Ishikawa (cell line): ENCODE measurements around the gene ARFGEF3.

Experiments
- CEBPB ChIP-seq: IDR thresholded peaks from 2 replicates; pipeline ENCODE4 v1.6.1; 2012
- CREB1 ChIP-seq: IDR thresholded peaks from 2 replicates; pipeline ENCODE4 v1.6.1; 2012; ENCODE audit warnings: low read depth
- EGR1 ChIP-seq: IDR thresholded peaks from 2 replicates; pipeline ENCODE4 v1.6.1; 2012
- EP300 ChIP-seq: IDR thresholded peaks from 2 replicates; pipeline ENCODE4 v1.6.1; 2012; ENCODE audit warnings: borderline replicate concordance
- FOXM1 ChIP-seq: IDR thresholded peaks from 2 replicates; pipeline ENCODE4 v1.6.1; 2012; ENCODE audit warnings: low read depth, borderline replicate concordance
- NFIC ChIP-seq: IDR thresholded peaks from 2 replicates; pipeline ENCODE4 v1.6.1; 2012
- RAD21 ChIP-seq: IDR thresholded peaks from 2 replicates; pipeline ENCODE4 v1.6.1; 2012; ENCODE audit warnings: low read depth
- TAF1 ChIP-seq: IDR thresholded peaks from 2 replicates; pipeline ENCODE4 v1.6.1; 2012; ENCODE audit warnings: low read depth, mild to moderate bottlenecking
- TCF12 ChIP-seq: IDR thresholded peaks from 2 replicates; pipeline ENCODE4 v1.6.1; 2012; ENCODE audit warnings: low read depth
- TEAD4 ChIP-seq: IDR thresholded peaks from 2 replicates; pipeline ENCODE4 v1.6.1; 2012
- YY1 ChIP-seq: IDR thresholded peaks from 2 replicates; pipeline ENCODE4 v1.6.1; 2012; ENCODE audit warnings: low read depth
- ZBTB7A ChIP-seq: IDR thresholded peaks from 2 replicates; pipeline ENCODE4 v1.6.1; 2012; ENCODE audit warnings: low read depth
- TF ChIP-seq, protein P1 (sequence below): IDR thresholded peaks from 2 replicates; pipeline ENCODE4 v1.6.1; 2012; ENCODE audit warnings: low read depth, mild to moderate bottlenecking
- TF ChIP-seq, protein P2 (sequence below): IDR thresholded peaks from 2 replicates; pipeline ENCODE4 v1.6.1; 2012
- TF ChIP-seq, protein P3 (sequence below): IDR thresholded peaks from 2 replicates; pipeline ENCODE4 v1.6.1; 2012

The ARFGEF3 gene

DNA sequence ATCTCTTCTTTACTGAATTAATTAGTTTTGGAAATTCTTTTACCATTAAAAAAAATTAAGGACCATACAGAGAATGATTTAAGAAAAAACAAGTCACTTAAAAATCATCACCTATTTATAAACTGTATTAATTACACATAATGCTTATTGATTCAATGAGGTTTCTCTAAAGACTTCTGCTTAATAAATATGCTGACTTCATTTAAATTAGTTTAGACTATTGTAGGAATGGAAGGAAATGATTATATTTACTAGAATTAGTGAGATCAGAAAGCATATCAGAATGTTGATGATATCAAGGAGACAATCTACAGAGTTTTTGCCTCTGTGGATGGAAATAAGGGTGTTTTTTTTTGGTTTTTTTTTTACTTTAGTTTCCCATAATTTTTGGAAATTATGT is 181.4 kb downstream of the ARFGEF3 start:
- TF ChIP-seq EGR1 (no peak), EP300 (no peak), CREB1 (no peak), TCF12 (no peak), NFIC (no peak), CEBPB (no peak), TEAD4 (no peak), TAF1 (no peak), ZBTB7A (no peak), RAD21 (no peak)
- TF ChIP-seq, protein P1, sequence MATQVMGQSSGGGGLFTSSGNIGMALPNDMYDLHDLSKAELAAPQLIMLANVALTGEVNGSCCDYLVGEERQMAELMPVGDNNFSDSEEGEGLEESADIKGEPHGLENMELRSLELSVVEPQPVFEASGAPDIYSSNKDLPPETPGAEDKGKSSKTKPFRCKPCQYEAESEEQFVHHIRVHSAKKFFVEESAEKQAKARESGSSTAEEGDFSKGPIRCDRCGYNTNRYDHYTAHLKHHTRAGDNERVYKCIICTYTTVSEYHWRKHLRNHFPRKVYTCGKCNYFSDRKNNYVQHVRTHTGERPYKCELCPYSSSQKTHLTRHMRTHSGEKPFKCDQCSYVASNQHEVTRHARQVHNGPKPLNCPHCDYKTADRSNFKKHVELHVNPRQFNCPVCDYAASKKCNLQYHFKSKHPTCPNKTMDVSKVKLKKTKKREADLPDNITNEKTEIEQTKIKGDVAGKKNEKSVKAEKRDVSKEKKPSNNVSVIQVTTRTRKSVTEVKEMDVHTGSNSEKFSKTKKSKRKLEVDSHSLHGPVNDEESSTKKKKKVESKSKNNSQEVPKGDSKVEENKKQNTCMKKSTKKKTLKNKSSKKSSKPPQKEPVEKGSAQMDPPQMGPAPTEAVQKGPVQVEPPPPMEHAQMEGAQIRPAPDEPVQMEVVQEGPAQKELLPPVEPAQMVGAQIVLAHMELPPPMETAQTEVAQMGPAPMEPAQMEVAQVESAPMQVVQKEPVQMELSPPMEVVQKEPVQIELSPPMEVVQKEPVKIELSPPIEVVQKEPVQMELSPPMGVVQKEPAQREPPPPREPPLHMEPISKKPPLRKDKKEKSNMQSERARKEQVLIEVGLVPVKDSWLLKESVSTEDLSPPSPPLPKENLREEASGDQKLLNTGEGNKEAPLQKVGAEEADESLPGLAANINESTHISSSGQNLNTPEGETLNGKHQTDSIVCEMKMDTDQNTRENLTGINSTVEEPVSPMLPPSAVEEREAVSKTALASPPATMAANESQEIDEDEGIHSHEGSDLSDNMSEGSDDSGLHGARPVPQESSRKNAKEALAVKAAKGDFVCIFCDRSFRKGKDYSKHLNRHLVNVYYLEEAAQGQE, result no peak
- TF ChIP-seq, protein P2, sequence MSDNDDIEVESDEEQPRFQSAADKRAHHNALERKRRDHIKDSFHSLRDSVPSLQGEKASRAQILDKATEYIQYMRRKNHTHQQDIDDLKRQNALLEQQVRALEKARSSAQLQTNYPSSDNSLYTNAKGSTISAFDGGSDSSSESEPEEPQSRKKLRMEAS, result no peak
- TF ChIP-seq, protein P3, sequence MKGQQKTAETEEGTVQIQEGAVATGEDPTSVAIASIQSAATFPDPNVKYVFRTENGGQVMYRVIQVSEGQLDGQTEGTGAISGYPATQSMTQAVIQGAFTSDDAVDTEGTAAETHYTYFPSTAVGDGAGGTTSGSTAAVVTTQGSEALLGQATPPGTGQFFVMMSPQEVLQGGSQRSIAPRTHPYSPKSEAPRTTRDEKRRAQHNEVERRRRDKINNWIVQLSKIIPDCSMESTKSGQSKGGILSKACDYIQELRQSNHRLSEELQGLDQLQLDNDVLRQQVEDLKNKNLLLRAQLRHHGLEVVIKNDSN, result no peak

DNA sequence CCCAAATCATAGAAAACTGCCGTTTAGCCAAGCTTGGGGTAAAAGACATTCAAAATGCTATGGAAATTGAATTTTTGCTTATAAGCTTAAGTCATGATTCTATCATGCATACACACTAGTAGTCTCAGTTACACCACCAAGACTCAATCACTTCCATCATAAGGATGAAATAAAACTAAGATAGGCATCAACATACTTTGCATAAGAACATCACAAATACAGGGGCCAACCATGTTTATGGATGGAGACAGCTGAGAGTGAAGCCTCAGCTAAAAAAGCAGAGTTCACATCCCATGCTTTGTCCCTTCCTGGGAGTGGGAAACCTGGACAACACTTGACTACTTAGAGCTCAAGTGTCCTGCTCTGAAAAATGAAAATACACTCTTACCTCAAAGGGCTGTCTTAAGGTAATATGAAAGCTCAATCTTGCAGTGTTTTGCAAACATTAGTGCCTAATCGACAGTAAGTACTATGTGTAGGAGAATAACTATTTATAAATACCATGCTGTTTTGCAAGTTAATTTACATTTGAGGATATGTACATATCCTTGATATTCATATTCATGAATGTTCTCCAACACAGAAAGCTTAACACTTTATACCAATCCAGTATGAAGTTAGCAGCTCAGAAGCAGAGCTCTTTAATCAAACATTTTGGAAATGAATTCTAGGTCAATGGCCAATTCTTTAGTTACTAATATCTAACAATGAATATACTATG is 184.0 kb downstream of the ARFGEF3 start:
- TF ChIP-seq TEAD4 (no peak), CREB1 (no peak), CEBPB (no peak), EP300 (no peak), FOXM1 (no peak), ZBTB7A (no peak)
- TF ChIP-seq, protein P3, result no peak
- TF ChIP-seq, protein P1, result no peak

DNA sequence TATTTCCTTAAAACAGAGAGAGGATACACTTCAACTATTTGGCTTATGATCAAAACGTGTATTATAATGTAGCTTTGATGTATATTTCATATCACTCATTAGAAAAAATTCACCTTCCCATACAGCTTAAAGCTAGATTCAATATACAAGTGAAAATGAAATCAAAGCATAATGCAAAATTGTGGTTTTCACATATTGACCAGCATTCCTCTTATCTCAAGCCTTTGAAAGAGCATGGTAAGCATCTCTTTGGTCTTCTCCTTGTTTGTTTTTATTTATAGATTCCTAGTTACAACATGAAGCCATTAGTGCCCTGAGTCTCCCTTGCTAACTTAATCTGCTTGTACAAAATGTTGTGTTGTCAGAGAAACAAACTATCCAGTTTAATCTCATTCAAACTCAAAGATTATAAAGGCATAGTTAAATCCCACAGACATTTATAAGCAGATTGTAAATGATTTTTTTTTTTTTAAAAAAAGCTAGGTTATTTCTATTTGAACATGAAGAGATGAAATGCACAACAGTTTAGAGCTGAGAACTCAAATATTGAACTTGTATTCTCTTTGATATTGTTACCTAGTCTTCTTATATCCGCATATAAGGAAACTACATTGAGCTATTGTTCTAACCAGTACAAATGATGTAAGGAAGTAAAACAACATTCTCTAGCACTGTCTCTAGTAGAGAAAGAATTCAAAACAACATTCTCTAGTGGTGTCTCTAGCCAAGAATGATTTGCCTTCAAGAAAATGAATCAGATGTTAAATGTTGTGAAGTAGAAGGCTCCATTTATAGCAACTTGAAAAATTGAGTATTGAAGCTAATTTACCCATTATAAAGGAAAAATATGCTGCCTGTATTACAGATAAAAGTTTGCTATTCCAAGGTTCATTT is 184.8 kb downstream of the ARFGEF3 start:
- TF ChIP-seq EGR1 (no peak), CEBPB (no peak), TCF12 (no peak)

DNA sequence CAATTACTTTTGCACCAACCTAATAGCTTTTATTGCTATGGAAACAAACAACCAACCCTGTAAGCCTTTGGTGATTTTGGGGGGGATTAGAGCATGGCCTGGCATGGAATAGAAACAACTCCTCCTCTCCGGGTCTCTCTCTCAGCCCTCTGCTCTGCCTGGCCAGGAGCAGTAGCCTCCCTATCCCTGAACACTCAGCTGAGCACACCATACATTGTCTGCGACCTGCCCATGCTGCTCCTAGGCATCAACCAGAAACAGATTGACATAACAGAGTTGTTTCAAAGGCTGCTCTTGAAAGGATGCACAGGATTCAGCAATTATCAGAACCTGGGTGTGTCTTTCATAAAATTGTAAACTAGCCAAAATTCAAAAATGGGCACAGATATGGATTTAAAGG is 186.1 kb downstream of the ARFGEF3 start:
- no peak for TF ChIP-seq CREB1
- TF ChIP-seq RAD21, result no peak
- TF ChIP-seq FOXM1, result no peak
- TF ChIP-seq CEBPB, result no peak
- TF ChIP-seq, protein P3, result no peak
- TF ChIP-seq EP300, result no peak
- no peak for TF ChIP-seq EGR1
- TF ChIP-seq YY1, result no peak
- TF ChIP-seq, protein P1, result no peak
